ENCODE measurements around the gene KLK4. TPM values are rescaled to one million over a fixed set of nuclear protein-coding genes. Genes with fewer than 3 reads are reported as not detected.
"Not testable (repeated sequence)": the region's sequence is repeated elsewhere in the genome, so short reads cannot be mapped to it uniquely, and the experiment has no call there.

Gene KLK4
- total RNA-seq, 6 experiments from 2014 or later: not detected

DNA sequence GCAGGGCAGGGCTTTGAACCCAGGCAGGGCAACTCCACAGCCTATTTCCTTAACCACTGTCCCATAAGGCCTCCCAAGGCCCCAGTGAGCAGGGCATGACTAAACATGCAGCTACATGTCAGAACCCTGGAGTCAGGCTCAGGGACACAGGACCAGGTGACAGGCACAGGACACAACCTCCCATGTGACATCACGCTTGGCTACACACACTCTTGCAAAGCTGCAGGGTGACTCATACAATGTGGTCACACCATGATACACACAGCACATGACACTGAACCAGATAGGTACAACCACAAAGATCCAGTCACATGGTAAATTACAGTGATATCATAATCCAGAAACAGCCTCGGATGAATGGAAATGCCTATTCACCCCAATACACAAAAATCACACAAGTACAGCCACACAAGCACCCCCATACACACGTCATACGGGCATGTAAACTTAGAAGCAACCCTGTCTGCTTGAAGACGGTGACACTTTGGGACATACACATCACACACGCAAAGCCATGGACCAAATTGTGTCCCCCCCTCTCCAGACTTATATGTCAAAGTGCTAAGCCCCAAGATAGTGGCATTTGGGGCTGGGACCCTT lies 14.5 kb downstream of the KLK4 start:
- H3K27me3 Mint-ChIP-seq (ENCODE audit: insufficient read depth): peaks cover 4% of the 10 kb centered on the region
- TF ChIP-seq, protein P1, sequence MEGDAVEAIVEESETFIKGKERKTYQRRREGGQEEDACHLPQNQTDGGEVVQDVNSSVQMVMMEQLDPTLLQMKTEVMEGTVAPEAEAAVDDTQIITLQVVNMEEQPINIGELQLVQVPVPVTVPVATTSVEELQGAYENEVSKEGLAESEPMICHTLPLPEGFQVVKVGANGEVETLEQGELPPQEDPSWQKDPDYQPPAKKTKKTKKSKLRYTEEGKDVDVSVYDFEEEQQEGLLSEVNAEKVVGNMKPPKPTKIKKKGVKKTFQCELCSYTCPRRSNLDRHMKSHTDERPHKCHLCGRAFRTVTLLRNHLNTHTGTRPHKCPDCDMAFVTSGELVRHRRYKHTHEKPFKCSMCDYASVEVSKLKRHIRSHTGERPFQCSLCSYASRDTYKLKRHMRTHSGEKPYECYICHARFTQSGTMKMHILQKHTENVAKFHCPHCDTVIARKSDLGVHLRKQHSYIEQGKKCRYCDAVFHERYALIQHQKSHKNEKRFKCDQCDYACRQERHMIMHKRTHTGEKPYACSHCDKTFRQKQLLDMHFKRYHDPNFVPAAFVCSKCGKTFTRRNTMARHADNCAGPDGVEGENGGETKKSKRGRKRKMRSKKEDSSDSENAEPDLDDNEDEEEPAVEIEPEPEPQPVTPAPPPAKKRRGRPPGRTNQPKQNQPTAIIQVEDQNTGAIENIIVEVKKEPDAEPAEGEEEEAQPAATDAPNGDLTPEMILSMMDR (IDR thresholded peaks at IDR 0.05): no peak
- peaks cover 9% of the 10 kb centered on the region; the same call in 1 of the 2 replicates for H3K9me3 Mint-ChIP-seq
- no peak overlapping the region for H3K27ac Mint-ChIP-seq
- H3K36me3 Mint-ChIP-seq (ENCODE audit: low read depth): no peaks in the 10 kb centered on the region
- peak; percentile 47 for DNase-seq
- H3K4me1 Mint-ChIP-seq (ENCODE audit: low read depth): no peaks in the 10 kb centered on the region
- no peak overlapping the region for H3K4me3 Mint-ChIP-seq

DNA sequence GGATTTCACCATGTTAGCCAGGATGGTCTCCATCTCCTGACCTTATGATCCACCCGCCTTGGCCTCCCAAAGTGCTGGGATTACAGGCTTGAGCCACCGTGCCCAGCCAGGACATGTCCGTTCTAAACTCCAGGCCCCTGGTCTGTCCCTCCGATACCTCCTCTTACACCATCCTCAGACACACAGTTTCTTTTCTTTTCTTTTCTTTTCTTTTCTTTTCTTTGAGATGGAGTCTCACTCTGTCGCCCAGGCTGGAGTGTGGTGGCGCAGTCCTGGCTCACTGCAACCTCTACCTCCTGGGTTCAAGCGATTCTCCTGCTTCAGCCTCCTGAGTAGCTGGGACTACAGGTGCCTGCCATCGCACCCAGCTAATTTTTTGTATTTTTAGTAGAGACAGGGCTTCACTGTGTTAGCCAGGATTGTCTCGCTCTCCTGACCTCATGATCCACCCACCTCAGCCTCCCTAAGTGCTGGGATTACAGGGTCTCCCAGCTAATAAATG lies 15.1 kb downstream of the KLK4 start:
- H3K27ac Mint-ChIP-seq; H3K27me3 Mint-ChIP-seq (ENCODE audit: insufficient read depth); H3K36me3 Mint-ChIP-seq (ENCODE audit: low read depth); H3K4me3 Mint-ChIP-seq; H3K9me3 Mint-ChIP-seq; DNase-seq; H3K4me1 Mint-ChIP-seq (ENCODE audit: low read depth): not testable (repeated sequence)

GRCh38 chr19:50894478-50895356 lies 16.5 kb downstream of the KLK4 start:
- H3K4me1 Mint-ChIP-seq (ENCODE audit: low read depth): peaks cover 7% of the 10 kb centered on the region
- H3K36me3 Mint-ChIP-seq (ENCODE audit: low read depth): no peaks in the 10 kb centered on the region
- H3K4me3 Mint-ChIP-seq: no peak overlapping the region
- peaks cover 4% of the 10 kb centered on the region for H3K27me3 Mint-ChIP-seq (ENCODE audit: insufficient read depth)
- TF ChIP-seq, protein P1 (IDR thresholded peaks at IDR 0.05): no peak
- H3K9me3 Mint-ChIP-seq: peaks cover 9% of the 10 kb centered on the region; the same call in 1 of the 2 replicates
- no peak for DNase-seq
- no peak overlapping the region for H3K27ac Mint-ChIP-seq

DNA sequence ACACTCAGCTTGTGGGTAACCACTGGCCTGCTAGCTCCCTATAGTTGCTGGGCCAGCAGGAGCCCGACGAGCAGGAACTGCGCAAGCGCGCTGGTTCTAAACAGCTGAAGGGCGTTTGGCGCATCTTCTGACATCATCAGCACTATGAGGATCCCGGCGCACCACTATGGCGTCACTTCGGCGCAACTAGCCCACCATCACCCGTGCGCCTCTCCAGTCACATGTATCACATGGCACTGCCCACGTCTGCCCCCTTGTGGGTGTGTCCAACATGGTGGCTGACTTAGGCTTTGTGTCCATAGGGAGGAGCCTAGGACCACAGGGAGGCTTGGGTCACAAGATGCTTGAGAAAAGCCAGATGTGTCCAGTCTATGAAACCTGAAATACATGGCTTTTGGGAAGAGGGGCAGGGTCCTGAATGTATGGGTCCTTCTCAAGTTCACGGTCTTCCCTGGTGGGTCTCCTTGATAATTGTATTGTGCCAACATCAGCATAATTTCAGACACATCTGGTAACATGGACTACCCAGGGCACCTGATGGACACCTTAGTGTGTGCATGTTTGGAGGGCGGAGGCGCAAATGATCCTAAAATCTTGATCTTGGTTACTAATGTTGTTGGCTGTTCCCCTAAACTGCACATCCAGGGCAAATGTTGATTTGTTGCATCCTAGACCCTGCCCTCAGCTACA lies 18.0 kb downstream of the KLK4 start:
- Mint-ChIP-seq H3K4me1 (ENCODE audit: low read depth) (peaks cover 7% of the 10 kb centered on the region), H3K9me3 (peaks cover 9% of the 10 kb centered on the region; the same call in 1 of the 2 replicates), H3K36me3 (ENCODE audit: low read depth) (no peaks in the 10 kb centered on the region), H3K27me3 (ENCODE audit: insufficient read depth) (peaks cover 6% of the 10 kb centered on the region), H3K27ac (no peak overlapping the region), H3K4me3 (no peak overlapping the region)
- no peak for DNase-seq
- TF ChIP-seq, protein P1 (IDR thresholded peaks at IDR 0.05): peak; percentile 28; the same call in 1 of the 2 replicates

- TF ChIP-seq, protein P1 (IDR thresholded peaks at IDR 0.05): no peak
- H3K27me3 Mint-ChIP-seq (ENCODE audit: insufficient read depth): peaks cover 12% of the 10 kb centered on the region
- H3K9me3 Mint-ChIP-seq: peaks cover 9% of the 10 kb centered on the region; the same call in 1 of the 2 replicates
- peaks cover 7% of the 10 kb centered on the region for H3K4me1 Mint-ChIP-seq (ENCODE audit: low read depth)
- H3K4me3 Mint-ChIP-seq: no peak overlapping the region
- H3K36me3 Mint-ChIP-seq (ENCODE audit: low read depth): no peaks in the 10 kb centered on the region
- no peak overlapping the region for H3K27ac Mint-ChIP-seq
- DNase-seq: no peak
Measured at GRCh38 chr19:50891253-50891625, 20.0 kb downstream of the KLK4 start.
